ENCODE measurements around the gene ASAP2. TPM values are rescaled to one million over a fixed set of nuclear protein-coding genes. Genes with fewer than 3 reads are reported as not detected.

The ASAP2 gene
- total RNA-seq, 2 experiments from 2014 or later, result 0.16 TPM; not detected in 1

- DNase-seq (no peak), ATAC-seq (ENCODE audit: poor library complexity) (no peak)
- no peak overlapping the region for H3K27ac Mint-ChIP-seq
- H3K36me3 ChIP-seq (ENCODE audit: insufficient read depth, low read length), result no peaks in the 10 kb centered on the region
- H3K4me3 Mint-ChIP-seq, result no peak overlapping the region
- no peaks in the 10 kb centered on the region for H3K9me3 ChIP-seq (ENCODE audit: control insufficient read depth in 1 of 2, insufficient read depth in 1 of 2, low read length in 2 of 2)
- H3K27ac ChIP-seq (ENCODE audit: low read depth in 1 of 2, low read length in 2 of 2), result no peak overlapping the region
- H3K27me3 Mint-ChIP-seq, result no peaks in the 10 kb centered on the region
- H3K4me1 ChIP-seq (ENCODE audit: insufficient read depth, low read length), result no peaks in the 10 kb centered on the region
- intact Hi-C loops (cut with DNase I, micrococcal nuclease), result no loop called here
- ChIA-PET CTCF (no interaction called here), POLR2A (no interaction called here)
- TF ChIP-seq, protein P1, sequence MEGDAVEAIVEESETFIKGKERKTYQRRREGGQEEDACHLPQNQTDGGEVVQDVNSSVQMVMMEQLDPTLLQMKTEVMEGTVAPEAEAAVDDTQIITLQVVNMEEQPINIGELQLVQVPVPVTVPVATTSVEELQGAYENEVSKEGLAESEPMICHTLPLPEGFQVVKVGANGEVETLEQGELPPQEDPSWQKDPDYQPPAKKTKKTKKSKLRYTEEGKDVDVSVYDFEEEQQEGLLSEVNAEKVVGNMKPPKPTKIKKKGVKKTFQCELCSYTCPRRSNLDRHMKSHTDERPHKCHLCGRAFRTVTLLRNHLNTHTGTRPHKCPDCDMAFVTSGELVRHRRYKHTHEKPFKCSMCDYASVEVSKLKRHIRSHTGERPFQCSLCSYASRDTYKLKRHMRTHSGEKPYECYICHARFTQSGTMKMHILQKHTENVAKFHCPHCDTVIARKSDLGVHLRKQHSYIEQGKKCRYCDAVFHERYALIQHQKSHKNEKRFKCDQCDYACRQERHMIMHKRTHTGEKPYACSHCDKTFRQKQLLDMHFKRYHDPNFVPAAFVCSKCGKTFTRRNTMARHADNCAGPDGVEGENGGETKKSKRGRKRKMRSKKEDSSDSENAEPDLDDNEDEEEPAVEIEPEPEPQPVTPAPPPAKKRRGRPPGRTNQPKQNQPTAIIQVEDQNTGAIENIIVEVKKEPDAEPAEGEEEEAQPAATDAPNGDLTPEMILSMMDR (IDR thresholded peaks at IDR 0.05), result no peak
- H3K36me3 Mint-ChIP-seq (ENCODE audit: low read depth), result no peaks in the 10 kb centered on the region
- no peak overlapping the region for H3K4me3 ChIP-seq (ENCODE audit: low read length)
- H3K9me3 Mint-ChIP-seq, result no peaks in the 10 kb centered on the region
- no peaks in the 10 kb centered on the region for H3K27me3 ChIP-seq (ENCODE audit: control insufficient read depth in 1 of 2, insufficient read depth in 2 of 2, low read length in 2 of 2)
- H3K4me1 Mint-ChIP-seq (ENCODE audit: low read depth), result no peaks in the 10 kb centered on the region
Measured at GRCh38 chr2:9306911-9307310, 100.3 kb downstream of the ASAP2 start.

DNA sequence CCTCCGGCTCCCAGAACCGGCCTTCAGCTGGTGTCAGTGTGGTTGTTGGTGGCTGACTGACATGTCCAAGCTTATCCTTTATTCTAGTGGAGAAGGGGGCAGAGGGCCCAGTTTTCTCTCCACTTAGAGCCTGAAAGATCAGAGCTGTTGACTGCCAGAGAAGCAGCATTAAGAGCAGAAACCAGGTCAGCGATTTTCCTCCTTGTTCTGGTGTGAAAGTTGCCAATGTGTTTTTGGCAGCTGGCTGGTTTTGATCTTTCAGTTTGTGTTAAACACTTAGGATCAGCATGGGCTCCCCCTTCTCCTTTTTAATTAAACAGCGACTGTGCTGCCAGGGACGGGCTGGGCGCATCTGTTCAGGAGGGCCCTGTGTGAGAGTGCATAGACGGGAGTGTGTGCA lies 100.9 kb downstream of the ASAP2 start:
- ChIA-PET CTCF (no interaction called here), POLR2A (no interaction called here)
- no peak overlapping the region for H3K27ac Mint-ChIP-seq
- Histone ChIP-seq H3K4me1 (ENCODE audit: insufficient read depth, low read length) (no peaks in the 10 kb centered on the region), H3K27me3 (ENCODE audit: control insufficient read depth in 1 of 2, insufficient read depth in 2 of 2, low read length in 2 of 2) (no peaks in the 10 kb centered on the region), H3K9me3 (ENCODE audit: control insufficient read depth in 1 of 2, insufficient read depth in 1 of 2, low read length in 2 of 2) (no peaks in the 10 kb centered on the region), H3K4me3 (ENCODE audit: low read length) (no peak overlapping the region), H3K27ac (ENCODE audit: low read depth in 1 of 2, low read length in 2 of 2) (no peak overlapping the region), H3K36me3 (ENCODE audit: insufficient read depth, low read length) (no peaks in the 10 kb centered on the region)
- no peaks in the 10 kb centered on the region for H3K36me3 Mint-ChIP-seq (ENCODE audit: low read depth)
- H3K9me3 Mint-ChIP-seq, result no peaks in the 10 kb centered on the region
- DNase-seq, result no peak
- ATAC-seq (ENCODE audit: poor library complexity), result no peak
- TF ChIP-seq, protein P1 (IDR thresholded peaks at IDR 0.05), result no peak
- H3K27me3 Mint-ChIP-seq, result no peaks in the 10 kb centered on the region
- no peak overlapping the region for H3K4me3 Mint-ChIP-seq
- intact Hi-C loops (cut with DNase I, micrococcal nuclease), result no loop called here
- no peaks in the 10 kb centered on the region for H3K4me1 Mint-ChIP-seq (ENCODE audit: low read depth)

DNA sequence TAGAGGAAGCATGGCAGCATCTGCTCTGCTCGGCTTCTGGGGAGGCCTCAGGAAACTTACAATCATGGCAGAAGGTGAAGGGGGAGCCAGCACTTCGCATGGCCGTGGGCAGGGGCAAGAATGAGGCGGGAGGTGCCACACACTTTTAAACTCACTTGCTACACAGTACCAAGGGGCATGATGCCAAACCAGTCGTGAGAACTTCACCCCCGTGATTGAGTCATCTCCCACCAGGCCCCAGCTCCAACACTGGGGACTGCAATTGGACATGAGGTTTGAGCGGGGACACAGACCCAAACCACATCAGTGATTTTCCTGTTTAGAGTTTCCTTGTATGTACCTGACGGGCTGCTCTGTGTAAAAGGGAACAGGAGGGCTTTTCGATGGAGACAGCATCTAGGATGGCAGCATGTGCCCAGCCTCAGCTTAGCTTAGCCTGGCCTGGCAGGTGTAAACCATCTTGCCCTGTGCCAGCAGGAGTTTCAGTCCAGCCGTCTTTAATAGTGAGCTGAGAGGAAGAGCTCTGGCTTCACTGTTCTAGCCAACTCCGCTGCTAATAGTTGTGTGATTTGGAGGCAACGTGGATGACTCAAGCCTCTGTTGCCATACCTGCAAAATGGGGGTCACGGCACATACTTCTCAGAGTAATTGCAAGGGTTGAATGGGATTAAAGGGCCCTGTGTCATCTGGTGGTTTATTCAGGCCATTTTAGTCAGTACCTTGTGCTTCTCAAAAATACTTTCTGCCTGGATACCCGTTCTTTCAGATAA lies 101.8 kb downstream of the ASAP2 start:
- intact Hi-C loops (cut with DNase I, micrococcal nuclease), result no loop called here
- TF ChIP-seq, protein P1 (IDR thresholded peaks at IDR 0.05), result no peak
- Mint-ChIP-seq H3K9me3 (no peaks in the 10 kb centered on the region), H3K27me3 (no peaks in the 10 kb centered on the region), H3K4me3 (no peak overlapping the region), H3K4me1 (ENCODE audit: low read depth) (no peaks in the 10 kb centered on the region), H3K27ac (no peak overlapping the region), H3K36me3 (ENCODE audit: low read depth) (no peaks in the 10 kb centered on the region)
- H3K9me3 ChIP-seq (ENCODE audit: control insufficient read depth in 1 of 2, insufficient read depth in 1 of 2, low read length in 2 of 2), result no peaks in the 10 kb centered on the region
- DNase-seq (no peak), ATAC-seq (ENCODE audit: poor library complexity) (no peak)
- no peak overlapping the region for H3K27ac ChIP-seq (ENCODE audit: low read depth in 1 of 2, low read length in 2 of 2)
- H3K27me3 ChIP-seq (ENCODE audit: control insufficient read depth in 1 of 2, insufficient read depth in 2 of 2, low read length in 2 of 2), result no peaks in the 10 kb centered on the region
- no peaks in the 10 kb centered on the region for H3K4me1 ChIP-seq (ENCODE audit: insufficient read depth, low read length)
- H3K36me3 ChIP-seq (ENCODE audit: insufficient read depth, low read length), result no peaks in the 10 kb centered on the region
- ChIA-PET CTCF (no interaction called here), POLR2A (no interaction called here)
- H3K4me3 ChIP-seq (ENCODE audit: low read length), result no peak overlapping the region
